ENCODE data around the gene SHOX. TPM values are rescaled to one million over a fixed set of nuclear protein-coding genes. Genes with fewer than 3 reads are reported as not detected.

Gene SHOX
- total RNA-seq, 1 experiment from 2014 or later, result 0.24 TPM

- peak overlapping the region; percentile 46 for H3K4me2 ChIP-seq (ENCODE audit: insufficient read depth, insufficient read length, low read length)
- Mint-ChIP-seq H3K4me3 (peak overlapping the region in 1 of 2 experiments; percentile 56; a peak in 4 of 5 replicates), H3K9me3 (peaks cover 19% of the 10 kb centered on the region in 2 experiments), H3K27ac (no peak overlapping the region; a peak in 1 of 7 replicates), H3K27me3 (ENCODE audit: low read depth) (peaks cover 98% of the 10 kb centered on the region), H3K4me1 (peaks cover 26 to 56% of the 10 kb centered on the region in 2 experiments), H3K36me3 (ENCODE audit: insufficient read depth in 1 of 3, low read depth in 3 of 3) (peaks cover 0 to 6% (median 4%) of the 10 kb centered on the region in 3 experiments; a peak in 4 of 7 replicates)
- no peak overlapping the region for H3K23ac ChIP-seq (ENCODE audit: insufficient read length, low read depth, low read length)
- no peak overlapping the region for H3K18ac ChIP-seq (ENCODE audit: insufficient read length, low read depth, low read length)
- H3K9ac ChIP-seq (ENCODE audit: extremely low read depth, insufficient read length, low read length), result no peak overlapping the region
- no peak overlapping the region for H2AK5ac ChIP-seq (ENCODE audit: insufficient read length, low read length)
- no peak overlapping the region for H3K14ac ChIP-seq (ENCODE audit: insufficient read depth, low read length)
- H4K91ac ChIP-seq (ENCODE audit: insufficient read length, low read depth, low read length), result no peak overlapping the region
- no peak overlapping the region for H3K4ac ChIP-seq (ENCODE audit: low read depth, low read length)
- no peak overlapping the region for H3T11ph ChIP-seq (ENCODE audit: low read length)
- peaks cover 91% of the 10 kb centered on the region for H3K27me3 ChIP-seq (ENCODE audit: insufficient read depth, low read length)
- H4K5ac ChIP-seq (ENCODE audit: insufficient read length, low read depth, low read length), result no peak overlapping the region
- no peaks in the 10 kb centered on the region for H4K20me1 ChIP-seq (ENCODE audit: control insufficient read depth, insufficient read depth, insufficient read length)
- no peak overlapping the region for H4K8ac ChIP-seq (replicated peaks; ENCODE audit: insufficient read length, low read depth, low read length)
- H2BK12ac ChIP-seq (ENCODE audit: insufficient read length, low read depth, low read length), result no peak overlapping the region
- no CpG with 5 or more reads among the region's 6 CpGs for WGBS (ENCODE audit: extremely low coverage, insufficient read length, low lambda C conversion rate)
- H2BK5ac ChIP-seq (ENCODE audit: insufficient read length, low read length), result no peak overlapping the region
- H3K9me3 ChIP-seq (ENCODE audit: control insufficient read depth, low read depth, low read length), result no peaks in the 10 kb centered on the region
- no peak overlapping the region for H3K27ac ChIP-seq (ENCODE audit: insufficient read length, low read depth, low read length)
- H2BK120ac ChIP-seq (ENCODE audit: low read depth, low read length, poor library complexity, severe bottlenecking), result no peak overlapping the region
- H3K56ac ChIP-seq (ENCODE audit: insufficient read length, low read depth, low read length), result no peak overlapping the region
- H3K79me2 ChIP-seq (ENCODE audit: insufficient read depth, low read length), result no peaks in the 10 kb centered on the region
- H3K4me1 ChIP-seq (ENCODE audit: insufficient read depth, low read length), result no peaks in the 10 kb centered on the region
- no peak overlapping the region for H2BK15ac ChIP-seq (ENCODE audit: low read depth, low read length)
- H2BK20ac ChIP-seq (ENCODE audit: low read depth, low read length, poor library complexity, severe bottlenecking), result no peak overlapping the region
- H3K23me2 ChIP-seq (ENCODE audit: insufficient read length, low read depth, low read length, poor library complexity, severe bottlenecking), result peaks cover 12% of the 10 kb centered on the region
- no peak for DNase-seq
- no peak overlapping the region for H2AFZ ChIP-seq (ENCODE audit: low read length)
- TF ChIP-seq CTCF (conservative IDR thresholded peaks at IDR 0.05), result no peak
- H3K79me1 ChIP-seq (ENCODE audit: insufficient read depth, low read depth, low read length, poor library complexity, severe bottlenecking), result no peaks in the 10 kb centered on the region
Measured at GRCh38 chrX:623268-623598, 7.4 kb upstream of the SHOX start.
